Vagina (tissue), 2 donors: ENCODE measurements around the gene HTRA1.

ENCODE experiments used
- POLR2A ChIP-seq, 2 donors: fragments of 450-650 bp; IDR thresholded peaks; one replicate each; pipeline ENCODE4 v1.6.1; 2017; ENCODE audit warnings: antibody characterized with exemption in 2 of 2, mild to moderate bottlenecking in 2 of 2, moderate library complexity in 2 of 2
- POLR2AphosphoS5 ChIP-seq, 2 donors: sonication (generic); formaldehyde crosslinking; IDR thresholded peaks; one replicate each; pipeline ENCODE4 v1.9.0; 2017; ENCODE audit warnings: antibody characterized with exemption in 2 of 2, mild to moderate bottlenecking in 2 of 2, low read depth in 1 of 2; ENCODE audit not compliant: insufficient read depth in 1 of 2
- TF ChIP-seq, protein P1 (sequence below), 3 experiments: fragments of 450-650 bp in 2 of 3; fragments of 200-600 bp in 1 of 3; sonication (generic) in 1 of 3; IDR thresholded peaks; one replicate each; pipeline ENCODE4 v1.5.1; 2017 to 2019; ENCODE audit warnings: antibody characterized with exemption in 3 of 3, mild to moderate bottlenecking in 2 of 3, moderate library complexity in 2 of 3

DNA sequence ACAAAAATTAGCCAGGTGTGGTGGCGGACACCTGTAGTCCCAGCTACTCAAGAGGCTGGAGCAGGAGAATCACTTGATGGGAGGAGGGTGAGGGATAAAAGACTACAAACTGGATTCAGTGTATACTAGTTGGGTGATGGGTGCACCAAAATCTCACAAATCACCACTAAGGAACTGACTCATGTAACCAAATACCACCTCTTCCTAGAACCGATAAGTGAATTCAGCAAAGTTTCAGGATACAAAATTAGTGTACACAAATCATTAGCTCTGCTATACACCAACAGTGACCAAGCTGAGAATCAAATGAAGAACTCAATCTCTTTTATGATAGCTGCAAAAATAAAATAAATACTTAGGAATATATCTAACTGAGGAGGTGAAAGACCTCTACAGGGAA is 76.2 kb downstream of the HTRA1 start:
- TF ChIP-seq POLR2AphosphoS5 (IDR thresholded peaks at IDR 0.05; ENCODE audit: insufficient read depth in 1 of 2, low read depth in 1 of 2) (no peak), POLR2A (IDR thresholded peaks at IDR 0.05) (no peak)
- TF ChIP-seq, protein P1, sequence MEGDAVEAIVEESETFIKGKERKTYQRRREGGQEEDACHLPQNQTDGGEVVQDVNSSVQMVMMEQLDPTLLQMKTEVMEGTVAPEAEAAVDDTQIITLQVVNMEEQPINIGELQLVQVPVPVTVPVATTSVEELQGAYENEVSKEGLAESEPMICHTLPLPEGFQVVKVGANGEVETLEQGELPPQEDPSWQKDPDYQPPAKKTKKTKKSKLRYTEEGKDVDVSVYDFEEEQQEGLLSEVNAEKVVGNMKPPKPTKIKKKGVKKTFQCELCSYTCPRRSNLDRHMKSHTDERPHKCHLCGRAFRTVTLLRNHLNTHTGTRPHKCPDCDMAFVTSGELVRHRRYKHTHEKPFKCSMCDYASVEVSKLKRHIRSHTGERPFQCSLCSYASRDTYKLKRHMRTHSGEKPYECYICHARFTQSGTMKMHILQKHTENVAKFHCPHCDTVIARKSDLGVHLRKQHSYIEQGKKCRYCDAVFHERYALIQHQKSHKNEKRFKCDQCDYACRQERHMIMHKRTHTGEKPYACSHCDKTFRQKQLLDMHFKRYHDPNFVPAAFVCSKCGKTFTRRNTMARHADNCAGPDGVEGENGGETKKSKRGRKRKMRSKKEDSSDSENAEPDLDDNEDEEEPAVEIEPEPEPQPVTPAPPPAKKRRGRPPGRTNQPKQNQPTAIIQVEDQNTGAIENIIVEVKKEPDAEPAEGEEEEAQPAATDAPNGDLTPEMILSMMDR (IDR thresholded peaks at IDR 0.05), result no peak
